22Rv1 (cell line): ENCODE measurements around the gene ST8SIA5.

Experiments
- H3K27ac ChIP-seq: fragments of 450-650 bp; 2 replicates; pipeline ENCODE4 v1.5.1; 2017
- ZFX ChIP-seq: fragments of 450-650 bp; IDR thresholded peaks from 2 replicates; pipeline ENCODE4 v1.6.1; 2017; ENCODE audit warnings: antibody characterized with exemption, borderline replicate concordance
- TF ChIP-seq, protein P1 (sequence below): fragments of 450-650 bp; IDR thresholded peaks from 2 replicates; pipeline ENCODE4 v1.5.1; 2017; ENCODE audit warnings: mild to moderate bottlenecking

The ST8SIA5 gene

DNA sequence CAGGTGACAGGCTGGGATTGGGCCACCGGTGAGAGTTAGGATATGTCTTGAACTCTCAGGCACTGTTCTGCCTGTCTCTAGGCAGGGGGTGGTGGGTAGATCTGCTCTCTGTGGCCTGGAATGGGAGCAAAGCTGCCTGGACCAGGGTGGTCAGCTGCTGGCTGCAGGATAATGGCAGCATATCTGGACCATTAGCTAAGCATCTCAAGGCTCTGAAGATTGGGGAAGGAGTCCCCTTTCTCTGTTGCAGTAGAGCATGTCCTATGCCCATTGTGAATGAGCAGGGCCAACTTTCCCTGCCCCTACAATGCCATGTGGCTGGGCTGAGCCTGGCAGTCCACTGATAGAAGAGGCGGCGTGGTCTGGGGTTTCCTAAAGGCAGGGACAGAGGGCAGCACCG lies 134.4 kb downstream of the ST8SIA5 start:
- no peak overlapping the region for H3K27ac ChIP-seq
- TF ChIP-seq, protein P1, sequence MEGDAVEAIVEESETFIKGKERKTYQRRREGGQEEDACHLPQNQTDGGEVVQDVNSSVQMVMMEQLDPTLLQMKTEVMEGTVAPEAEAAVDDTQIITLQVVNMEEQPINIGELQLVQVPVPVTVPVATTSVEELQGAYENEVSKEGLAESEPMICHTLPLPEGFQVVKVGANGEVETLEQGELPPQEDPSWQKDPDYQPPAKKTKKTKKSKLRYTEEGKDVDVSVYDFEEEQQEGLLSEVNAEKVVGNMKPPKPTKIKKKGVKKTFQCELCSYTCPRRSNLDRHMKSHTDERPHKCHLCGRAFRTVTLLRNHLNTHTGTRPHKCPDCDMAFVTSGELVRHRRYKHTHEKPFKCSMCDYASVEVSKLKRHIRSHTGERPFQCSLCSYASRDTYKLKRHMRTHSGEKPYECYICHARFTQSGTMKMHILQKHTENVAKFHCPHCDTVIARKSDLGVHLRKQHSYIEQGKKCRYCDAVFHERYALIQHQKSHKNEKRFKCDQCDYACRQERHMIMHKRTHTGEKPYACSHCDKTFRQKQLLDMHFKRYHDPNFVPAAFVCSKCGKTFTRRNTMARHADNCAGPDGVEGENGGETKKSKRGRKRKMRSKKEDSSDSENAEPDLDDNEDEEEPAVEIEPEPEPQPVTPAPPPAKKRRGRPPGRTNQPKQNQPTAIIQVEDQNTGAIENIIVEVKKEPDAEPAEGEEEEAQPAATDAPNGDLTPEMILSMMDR: no peak
- TF ChIP-seq ZFX: no peak

DNA sequence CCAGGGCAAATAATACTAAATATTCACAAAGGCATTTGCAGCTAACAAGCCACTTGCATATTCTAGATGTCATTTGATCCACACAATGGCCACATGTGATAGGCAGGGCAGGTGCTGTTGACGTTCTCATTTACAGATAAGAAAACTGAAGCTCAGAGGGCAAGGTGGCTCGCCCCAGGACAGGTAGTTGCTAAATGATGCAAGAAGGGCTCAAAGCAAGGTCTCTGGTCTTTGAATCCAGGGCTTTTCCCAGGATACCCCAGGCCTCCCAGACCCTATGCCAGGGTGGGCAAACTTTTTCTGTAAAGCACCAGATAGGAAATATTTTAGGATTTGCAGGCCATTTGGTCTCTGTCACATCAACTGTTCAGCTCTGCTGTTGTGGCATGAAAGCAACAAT lies 135.0 kb downstream of the ST8SIA5 start:
- TF ChIP-seq ZFX: no peak
- TF ChIP-seq, protein P1: no peak
- H3K27ac ChIP-seq: no peak overlapping the region

DNA sequence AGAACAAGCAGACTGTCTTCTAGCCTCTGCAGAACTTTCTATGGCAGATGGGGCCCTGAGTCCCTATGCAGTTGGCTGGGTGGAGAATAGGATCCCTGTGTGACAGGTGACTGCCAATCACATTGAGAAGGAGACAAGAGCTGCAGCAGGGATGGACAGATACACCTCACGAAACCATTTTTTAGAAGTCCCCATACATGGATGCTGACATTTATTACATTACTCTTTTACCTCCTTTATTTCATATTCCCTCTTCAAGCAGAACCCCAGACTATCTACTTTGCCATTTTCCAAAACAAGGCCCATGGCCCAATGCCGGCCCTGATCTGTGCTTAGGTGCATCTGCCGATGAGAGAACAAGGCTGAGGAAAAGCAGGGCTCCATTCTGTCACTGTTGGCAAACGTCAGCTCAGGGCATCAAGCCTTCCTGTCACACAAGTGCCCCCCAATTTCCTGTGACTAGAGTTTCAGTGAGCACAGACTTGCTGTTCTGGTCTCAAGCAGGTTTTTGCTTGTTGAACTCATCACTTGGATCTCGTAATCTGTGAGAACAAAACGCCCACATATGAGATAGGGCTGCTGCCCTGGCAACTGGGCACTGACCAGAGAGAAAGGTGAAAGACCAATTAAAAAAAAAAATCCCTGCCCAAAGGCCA lies 135.6 kb downstream of the ST8SIA5 start:
- no peak overlapping the region for H3K27ac ChIP-seq
- no peak for TF ChIP-seq ZFX
- TF ChIP-seq, protein P1: no peak

DNA sequence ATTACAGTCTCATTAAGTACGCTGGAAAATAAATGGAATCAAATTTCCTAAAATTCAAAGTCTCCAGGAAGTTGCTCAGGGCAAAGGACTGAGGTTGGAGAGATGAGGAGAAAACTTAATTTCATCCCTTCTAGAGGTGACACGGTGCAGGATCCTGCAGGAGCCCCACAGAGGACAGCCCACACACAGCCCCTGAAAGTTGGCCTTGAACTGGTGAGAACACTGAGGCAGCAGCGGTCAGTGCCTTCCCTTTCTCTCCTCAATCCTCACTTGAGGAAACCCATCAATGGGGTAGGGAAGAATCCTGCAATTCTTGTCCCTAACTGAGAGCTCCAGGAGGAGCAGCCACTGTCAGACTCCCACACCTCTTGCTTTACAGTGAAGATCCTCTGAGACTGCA lies 137.3 kb downstream of the ST8SIA5 start:
- TF ChIP-seq, protein P1: no peak
- TF ChIP-seq ZFX: no peak
- H3K27ac ChIP-seq: no peak overlapping the region
